GM12872 (cell line): ENCODE measurements around the gene RPS2.

Experiments
- CTCF ChIP-seq: IDR thresholded peaks from 3 replicates; pipeline ENCODE4 v1.5.1; 2011; ENCODE audit warnings: low read depth, mild to moderate bottlenecking, low read length, moderate library complexity; ENCODE audit not compliant: insufficient read depth

The RPS2 gene

GRCh38 chr16:1960665-1961630, 3.7 kb downstream of the RPS2 start:
- no peak for TF ChIP-seq CTCF

- TF ChIP-seq CTCF = peak; percentile 73; the same call in 2 of the 3 replicates
These were observed 5.2 kb downstream of the RPS2 start, which contains the start of gene NDUFB10 for GRCh38 chr16:1959269-1960039. NDUFB10 (plus strand) TSS chr16:1959538; CDS start chr16:1959625, 87 bp downstream.

- TF ChIP-seq CTCF = no peak
These were observed 5.8 kb downstream of the RPS2 start for GRCh38 chr16:1958715-1959268.

GRCh38 chr16:1953734-1954133, 10.9 kb downstream of the RPS2 start:
- no peak for TF ChIP-seq CTCF

- TF ChIP-seq CTCF = no peak
These were observed 14.1 kb downstream of the RPS2 start for GRCh38 chr16:1950559-1950958.

- no peak for TF ChIP-seq CTCF
These were observed 14.6 kb downstream of the RPS2 start for GRCh38 chr16:1950047-1950446.

GRCh38 chr16:1949507-1949906, 15.1 kb downstream of the RPS2 start:
- TF ChIP-seq CTCF = no peak
